Choroid plexus epithelial cell (primary cell): Measurements from ENCODE around the gene GFOD2.

ENCODE experiments used
- DNase-seq: peaks from one replicate; pipeline ENCODE4 v3.0.0-alpha.2; 2010; ENCODE audit warnings: low read depth
- H3K4me3 ChIP-seq: 2 replicates; pipeline ENCODE4 v1.5.1; 2011; ENCODE audit warnings: low read depth, mild to moderate bottlenecking, control low read depth, low read length, moderate library complexity
- TF ChIP-seq, protein P1 (sequence below): conservative IDR thresholded peaks from 2 replicates; pipeline ENCODE4 v1.5.1; 2011; ENCODE audit warnings: low read depth, mild to moderate bottlenecking, control low read depth, inconsistent platforms, low read length, moderate library complexity

GFOD2 gene

DNA sequence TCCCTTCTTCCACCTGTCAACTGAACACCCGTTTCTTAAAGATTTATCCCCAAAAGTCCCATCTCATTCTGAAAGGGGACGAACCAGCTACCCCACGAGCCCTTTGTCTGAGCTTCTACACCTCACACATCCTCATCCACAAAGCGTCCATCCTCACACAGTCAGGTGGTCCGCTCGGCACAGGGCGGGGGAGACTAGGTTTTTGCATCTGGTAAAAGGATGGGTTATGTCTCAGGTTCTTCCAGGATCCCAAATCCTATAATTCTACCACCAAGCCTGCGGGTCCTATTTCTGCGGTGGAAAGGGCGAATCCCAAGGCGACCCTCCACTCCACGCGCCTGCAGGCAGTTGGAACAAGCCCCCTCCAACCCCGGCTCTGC is 458 bp downstream of the GFOD2 start:
- H3K4me3 ChIP-seq: peak overlapping the region; percentile 97
- DNase-seq: no peak
- TF ChIP-seq, protein P1, sequence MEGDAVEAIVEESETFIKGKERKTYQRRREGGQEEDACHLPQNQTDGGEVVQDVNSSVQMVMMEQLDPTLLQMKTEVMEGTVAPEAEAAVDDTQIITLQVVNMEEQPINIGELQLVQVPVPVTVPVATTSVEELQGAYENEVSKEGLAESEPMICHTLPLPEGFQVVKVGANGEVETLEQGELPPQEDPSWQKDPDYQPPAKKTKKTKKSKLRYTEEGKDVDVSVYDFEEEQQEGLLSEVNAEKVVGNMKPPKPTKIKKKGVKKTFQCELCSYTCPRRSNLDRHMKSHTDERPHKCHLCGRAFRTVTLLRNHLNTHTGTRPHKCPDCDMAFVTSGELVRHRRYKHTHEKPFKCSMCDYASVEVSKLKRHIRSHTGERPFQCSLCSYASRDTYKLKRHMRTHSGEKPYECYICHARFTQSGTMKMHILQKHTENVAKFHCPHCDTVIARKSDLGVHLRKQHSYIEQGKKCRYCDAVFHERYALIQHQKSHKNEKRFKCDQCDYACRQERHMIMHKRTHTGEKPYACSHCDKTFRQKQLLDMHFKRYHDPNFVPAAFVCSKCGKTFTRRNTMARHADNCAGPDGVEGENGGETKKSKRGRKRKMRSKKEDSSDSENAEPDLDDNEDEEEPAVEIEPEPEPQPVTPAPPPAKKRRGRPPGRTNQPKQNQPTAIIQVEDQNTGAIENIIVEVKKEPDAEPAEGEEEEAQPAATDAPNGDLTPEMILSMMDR: no peak

DNA sequence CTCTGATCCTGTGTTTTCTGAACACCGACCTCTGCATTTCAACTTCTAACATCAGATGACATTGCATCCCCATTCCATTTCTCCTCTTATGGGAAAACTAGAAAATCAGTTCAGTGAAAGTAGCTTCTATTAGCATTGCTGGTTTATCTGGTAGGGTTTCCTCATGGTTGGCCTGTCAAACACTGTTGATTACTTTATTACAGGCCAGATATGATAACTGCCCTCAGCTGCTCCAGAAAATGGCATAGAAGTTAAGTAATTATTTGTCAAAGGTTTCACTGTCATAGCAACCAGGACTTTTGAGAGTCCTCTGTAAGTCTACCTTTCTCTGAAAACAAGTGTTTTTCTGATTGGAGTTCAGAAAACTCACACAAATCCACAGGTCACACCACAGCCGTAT is 3.0 kb downstream of the GFOD2 start:
- H3K4me3 ChIP-seq: no peak overlapping the region
- TF ChIP-seq, protein P1: no peak
- no peak for DNase-seq

DNA sequence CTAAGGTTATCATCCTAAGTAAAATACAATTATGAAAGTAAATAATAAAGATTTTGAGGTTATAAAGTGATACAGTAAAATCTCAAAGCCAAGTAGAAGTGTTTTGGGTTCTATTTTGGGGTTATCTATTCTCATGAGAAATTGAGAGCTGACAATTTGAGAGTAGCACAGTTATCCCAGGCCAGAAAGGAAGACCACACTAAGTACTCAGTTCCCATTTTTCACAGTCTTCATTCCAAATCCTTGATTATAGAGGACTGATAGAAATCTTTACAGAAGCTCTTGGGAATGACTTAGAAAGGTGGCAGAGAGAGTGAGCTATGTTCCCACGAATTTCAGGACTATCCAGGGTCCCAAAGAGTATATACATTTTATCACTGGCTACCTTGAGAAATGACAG is 4.6 kb downstream of the GFOD2 start:
- no peak for DNase-seq

DNA sequence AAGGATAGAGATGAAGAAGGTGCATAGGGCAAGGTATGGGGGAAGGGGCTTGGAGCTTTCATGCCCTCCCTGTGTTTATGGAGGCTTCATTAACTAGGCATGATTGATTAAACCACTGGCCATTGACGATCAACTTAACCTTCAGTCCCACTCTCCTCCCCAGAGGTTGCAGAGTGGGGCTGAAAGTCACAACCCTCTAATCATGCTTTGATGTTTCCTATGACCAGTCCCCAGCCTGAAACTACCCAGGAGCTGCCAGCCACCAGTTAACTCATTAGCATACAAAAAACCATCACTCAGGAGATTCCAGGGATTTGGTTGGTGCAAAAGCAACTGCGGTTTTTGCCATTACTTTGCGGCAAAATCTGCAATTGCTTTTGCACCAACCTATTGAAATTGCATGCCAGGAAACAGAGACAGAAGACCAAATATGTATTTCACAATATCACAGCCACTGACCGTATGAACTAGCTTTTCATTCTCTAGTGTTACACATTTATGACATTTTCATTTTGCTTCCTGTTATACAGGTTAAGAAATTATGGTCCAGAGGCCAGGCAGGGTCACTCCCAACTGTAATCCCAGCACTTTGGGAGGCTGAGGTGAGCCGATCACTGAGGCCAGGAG is 5.4 kb downstream of the GFOD2 start:
- DNase-seq: no peak
- no peak overlapping the region for H3K4me3 ChIP-seq
- TF ChIP-seq, protein P1: no peak

More for the DNA sequence above, 4.6 kb downstream of the GFOD2 start:
- no peak overlapping the region for H3K4me3 ChIP-seq
- TF ChIP-seq, protein P1: no peak

DNA sequence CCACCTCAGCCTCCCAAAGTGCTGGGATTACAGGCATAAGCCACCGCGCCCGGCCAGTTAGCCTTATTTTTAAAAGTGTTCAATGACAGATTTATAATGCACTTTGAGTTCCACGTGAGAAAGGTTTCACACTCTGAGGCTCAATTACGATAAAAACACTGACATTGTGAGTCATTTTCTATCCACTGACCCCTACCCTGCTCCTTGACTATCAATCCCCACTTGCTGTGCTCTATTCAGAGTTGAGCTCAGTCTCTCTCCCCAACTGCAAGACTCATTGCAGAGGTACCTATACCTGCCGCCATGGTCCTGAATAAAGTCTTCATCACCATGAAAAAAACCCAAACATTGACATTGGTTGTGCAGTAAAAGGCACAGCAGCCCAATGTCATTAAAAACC is 8.5 kb downstream of the GFOD2 start:
- no peak for DNase-seq
- H3K4me3 ChIP-seq: no peak overlapping the region
- TF ChIP-seq, protein P1: no peak

DNA sequence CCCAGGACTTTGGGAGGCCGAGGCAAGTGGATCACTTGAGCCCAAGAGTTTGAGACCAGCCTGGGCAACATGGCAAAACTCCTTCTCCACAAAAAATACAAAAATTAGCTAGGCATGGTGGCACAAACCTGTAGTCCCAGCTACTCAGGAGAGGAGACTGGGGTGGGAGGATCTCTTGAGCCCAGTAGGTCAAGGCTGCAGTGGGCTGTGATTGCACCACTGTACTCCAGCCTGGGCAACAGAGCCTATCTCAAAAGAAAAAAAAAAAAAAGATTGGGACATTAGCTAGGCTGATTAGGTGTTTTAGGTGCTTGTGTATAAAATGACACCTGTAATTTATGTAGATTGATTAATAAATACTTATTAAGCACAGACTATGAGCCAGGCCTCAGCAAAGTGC is 10.1 kb downstream of the GFOD2 start:
- DNase-seq: no peak
- H3K4me3 ChIP-seq: no peak overlapping the region
- TF ChIP-seq, protein P1: no peak

DNA sequence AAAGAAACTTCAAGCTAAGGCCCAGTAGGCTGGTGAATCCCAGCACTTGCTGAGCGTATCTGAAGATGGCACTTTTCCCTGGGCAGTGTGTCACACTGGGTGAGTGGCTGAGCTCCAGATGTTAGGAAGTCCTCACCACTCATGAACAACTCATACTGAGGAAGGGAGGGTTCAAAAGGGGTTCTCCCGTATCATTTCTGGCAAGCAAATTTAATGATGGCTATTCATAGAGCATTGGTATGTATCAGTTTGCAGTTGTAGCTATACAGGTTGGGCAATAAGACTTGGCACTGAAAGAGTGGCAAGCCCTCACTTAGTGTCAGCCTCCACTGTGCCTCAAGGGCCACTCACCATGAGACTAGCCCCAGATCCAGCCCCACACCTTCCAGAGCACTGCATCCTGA is 10.7 kb downstream of the GFOD2 start:
- TF ChIP-seq, protein P1: no peak
- H3K4me3 ChIP-seq: no peak overlapping the region
- no peak for DNase-seq
